ENCODE data around the gene PTGR2.
"Not testable (repeated sequence)": the region's sequence is repeated elsewhere in the genome, so short reads cannot be mapped to it uniquely, and the experiment has no call there.

PTGR2 gene

DNA sequence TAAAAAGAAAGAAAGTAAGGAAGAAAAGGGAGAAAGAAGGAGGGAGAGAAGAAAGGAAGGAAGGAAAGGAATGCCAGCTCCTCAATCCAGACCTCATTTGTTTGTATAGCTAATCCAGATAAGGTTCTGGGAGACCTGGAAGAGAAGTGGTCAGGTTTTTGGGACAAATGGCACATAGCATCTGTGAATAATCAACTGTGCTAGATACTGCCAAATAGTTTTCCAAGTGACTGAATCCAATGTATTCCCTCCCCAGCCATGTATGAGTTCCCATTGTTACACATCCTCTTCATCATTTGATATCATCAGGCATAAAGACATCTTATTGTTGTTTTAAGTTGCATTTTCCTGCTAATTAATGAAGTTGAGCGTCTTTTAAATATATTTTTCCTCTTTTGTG is 18.6 kb upstream of the PTGR2 start:
- DNase-seq (ENCODE audit: low read depth), result no peak

DNA sequence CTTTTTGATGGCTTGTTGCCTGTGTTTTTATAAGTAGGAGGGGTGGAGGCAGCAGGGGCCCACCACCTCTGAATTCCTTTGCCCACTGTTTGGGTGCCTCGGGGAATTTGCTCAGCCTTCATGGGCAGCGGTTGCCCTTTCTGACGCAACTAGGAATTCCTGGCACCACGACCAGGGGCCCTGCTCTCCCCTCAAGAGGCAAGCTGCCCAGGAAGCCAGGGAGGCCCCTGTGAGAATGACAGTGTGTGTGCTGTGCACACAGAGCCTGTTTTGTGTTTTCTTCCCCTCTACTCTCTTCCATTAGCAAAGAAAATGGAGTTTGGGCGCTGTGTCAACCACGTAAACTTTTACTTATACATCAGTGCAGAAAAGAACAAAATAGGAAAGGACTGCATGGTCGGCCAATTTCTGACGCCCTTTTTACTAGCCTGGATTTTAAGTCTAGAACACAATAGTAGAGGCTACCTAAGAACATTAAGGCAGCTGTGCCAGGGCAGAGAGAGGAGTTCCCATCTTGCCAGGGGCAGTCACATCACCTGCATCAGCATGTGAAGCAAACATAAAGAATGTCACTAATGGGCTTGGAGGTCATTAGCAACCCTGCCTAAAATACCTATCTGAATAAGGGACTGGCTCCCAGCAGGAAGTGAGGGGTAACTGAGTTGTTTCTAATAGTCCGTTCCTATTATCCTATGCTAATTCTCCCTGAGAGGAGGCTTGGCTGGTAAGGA is 17.9 kb upstream of the PTGR2 start:
- no peak for DNase-seq (ENCODE audit: low read depth)

DNA sequence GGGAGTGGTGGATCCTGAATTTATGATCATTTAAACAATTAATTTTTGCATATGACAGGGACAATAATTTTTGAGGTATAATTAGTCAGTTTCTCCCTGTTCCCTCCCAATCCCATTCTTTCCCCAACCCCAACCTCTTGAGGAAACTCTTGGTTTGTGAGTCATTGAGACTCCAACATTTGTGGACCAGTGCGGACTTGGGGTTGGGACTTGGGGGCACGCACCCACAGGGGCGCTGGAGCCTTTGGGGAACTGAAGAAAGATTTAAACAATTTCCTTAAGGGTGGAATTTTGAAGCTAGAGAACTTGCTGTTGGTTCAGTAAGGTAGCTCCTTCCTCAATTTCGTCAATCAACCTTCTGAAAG is 17.4 kb upstream of the PTGR2 start:
- no peak for DNase-seq (ENCODE audit: low read depth)

DNA sequence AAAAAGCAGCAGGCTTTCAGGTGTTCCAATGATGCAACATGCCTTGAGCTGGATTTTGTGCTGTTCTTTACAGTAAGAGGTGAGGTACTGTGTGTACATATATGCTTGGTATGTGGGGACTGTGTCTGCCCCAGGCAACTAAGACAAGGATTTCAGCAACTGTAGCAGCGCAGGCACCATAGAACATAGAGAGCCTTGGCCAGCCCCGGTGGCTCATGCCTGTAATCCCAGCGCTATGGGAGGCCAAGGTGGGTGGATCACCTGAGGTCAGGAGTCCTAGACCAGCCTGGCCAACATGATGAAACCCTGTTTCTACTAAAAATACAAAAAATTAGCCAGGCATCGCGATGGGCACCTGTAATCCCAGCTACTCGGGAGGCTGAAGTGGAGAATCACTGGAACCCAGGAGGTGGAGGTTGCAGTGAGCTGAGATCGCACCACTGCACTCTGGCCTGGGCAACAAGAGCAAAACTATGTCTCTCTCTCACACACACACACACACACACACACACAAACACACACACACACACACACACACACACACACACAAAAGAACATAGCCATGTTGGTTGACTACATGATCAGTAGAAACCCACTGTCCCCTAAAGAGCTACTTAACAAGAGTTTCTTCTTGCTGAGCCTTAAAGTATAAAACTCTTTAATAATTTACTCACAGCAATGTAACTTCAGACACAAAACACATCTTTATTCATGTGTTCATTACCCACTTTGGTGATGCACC is 13.2 kb upstream of the PTGR2 start:
- DNase-seq (ENCODE audit: low read depth), result not testable (repeated sequence)

DNA sequence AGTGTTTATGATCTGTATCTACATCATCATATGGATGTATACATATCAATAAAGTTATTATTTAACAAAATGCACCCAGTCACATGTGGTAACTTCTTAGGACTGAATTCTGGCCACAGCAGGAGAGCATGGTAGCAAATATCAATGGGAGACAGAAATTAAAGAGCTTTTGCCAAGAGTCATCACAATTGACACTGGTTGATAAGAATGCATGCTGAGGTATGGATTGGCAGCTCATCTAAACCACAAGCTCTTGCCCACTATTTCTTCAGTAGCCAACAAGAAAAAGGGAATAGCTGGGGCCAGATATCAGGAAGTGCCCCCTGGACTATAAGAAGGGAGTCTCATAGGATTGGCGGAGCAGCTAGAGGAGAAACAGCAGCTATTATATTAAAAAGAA is 9.4 kb upstream of the PTGR2 start:
- DNase-seq (ENCODE audit: low read depth), result no peak

DNA sequence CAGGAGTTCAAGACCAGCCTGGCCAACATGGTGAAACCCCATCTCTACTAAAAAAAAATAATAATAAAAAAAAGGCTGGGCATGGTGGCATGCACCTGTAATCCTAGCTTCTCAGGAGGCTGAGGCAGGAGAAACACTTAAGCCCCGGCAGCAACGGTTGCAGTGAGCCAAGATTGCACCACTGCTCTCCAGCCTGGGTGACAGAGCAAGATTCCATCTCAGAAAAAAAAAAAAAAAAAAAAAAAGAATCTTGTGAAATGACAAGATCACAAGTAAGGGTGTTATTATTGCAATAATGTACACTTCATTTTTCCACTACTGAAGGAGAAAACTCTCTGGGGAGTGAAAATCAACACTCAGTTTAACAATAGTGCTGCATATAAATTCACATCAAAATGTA is 8.8 kb upstream of the PTGR2 start:
- no peak for DNase-seq (ENCODE audit: low read depth)

DNA sequence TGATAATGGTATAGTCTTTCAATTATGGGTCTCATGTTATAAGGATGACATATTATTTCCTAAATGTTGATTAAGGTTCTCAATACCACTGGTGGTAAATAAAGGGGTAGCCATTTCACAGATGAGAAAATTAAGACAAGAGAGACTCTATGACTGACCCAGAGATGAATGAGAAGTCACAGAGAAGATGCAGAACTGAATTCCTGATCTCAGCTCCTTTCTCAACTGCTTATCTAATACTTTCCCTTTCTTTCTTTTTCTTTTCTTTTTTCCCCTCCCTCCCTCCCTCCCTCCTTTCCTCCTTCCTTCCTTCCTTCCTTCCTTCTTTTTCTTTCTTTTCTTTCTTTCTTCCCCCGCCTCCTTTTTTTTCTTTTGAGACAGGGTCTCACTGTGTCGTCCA is 8.3 kb upstream of the PTGR2 start:
- no peak for DNase-seq (ENCODE audit: low read depth)

DNA sequence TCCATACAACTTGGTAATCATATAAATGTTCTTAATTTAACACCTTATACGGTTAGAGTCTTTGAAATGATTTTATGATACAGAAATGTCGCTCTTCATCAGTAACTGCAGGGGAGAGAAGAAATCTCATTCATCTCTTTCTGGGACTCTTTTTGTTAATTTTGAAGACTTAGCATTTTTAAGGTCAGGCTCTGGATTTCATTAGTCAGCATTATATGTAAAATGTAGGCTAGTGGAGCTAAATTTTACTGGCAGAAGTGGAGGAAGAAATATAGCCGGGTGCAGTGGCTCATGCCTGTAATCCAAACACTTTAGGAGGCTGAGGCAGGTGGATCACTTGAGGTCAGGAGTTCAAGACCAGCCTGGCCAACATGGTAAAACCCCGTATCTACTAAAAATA is 4.7 kb upstream of the PTGR2 start:
- no peak for DNase-seq (ENCODE audit: low read depth)

DNA sequence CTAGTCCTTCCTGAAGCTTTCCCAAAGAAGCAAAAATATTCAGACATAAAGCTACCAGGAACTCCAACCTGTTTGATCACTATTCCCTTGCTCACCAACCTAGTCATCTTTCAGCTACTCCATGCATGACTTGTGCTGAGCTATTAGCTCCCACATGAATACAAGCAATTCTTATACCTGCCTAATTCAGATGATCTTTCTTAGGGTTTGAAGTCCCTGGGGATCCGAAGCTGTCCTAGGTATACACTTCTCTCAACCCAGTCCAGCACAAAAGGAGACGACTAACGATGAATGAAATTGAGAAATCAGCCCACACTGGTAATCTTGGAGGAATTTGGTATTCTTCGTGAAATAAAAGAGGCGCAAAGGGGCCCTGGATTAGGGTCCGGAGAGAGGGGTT is 631 bp upstream of the PTGR2 start:
- no peak for DNase-seq (ENCODE audit: low read depth)

DNA sequence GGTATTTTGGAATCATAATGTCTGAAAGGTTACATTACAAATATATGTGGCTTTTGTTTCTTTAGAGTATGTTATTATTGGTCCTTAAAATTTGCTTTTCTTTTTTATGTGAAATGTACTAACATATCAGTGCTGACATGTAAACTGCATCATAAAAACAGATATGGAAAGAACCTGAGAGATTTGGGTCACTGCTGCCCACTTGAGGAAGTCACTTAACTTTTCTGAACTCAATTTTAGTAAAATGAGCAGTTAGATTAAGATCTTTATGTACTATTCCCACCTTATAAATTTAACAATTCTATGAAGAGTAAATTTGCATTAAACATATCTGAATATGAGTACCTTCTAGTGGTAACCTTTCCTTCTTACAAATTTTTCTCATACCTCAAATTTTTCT is 7.5 kb downstream of the PTGR2 start:
- DNase-seq (ENCODE audit: low read depth), result no peak

DNA sequence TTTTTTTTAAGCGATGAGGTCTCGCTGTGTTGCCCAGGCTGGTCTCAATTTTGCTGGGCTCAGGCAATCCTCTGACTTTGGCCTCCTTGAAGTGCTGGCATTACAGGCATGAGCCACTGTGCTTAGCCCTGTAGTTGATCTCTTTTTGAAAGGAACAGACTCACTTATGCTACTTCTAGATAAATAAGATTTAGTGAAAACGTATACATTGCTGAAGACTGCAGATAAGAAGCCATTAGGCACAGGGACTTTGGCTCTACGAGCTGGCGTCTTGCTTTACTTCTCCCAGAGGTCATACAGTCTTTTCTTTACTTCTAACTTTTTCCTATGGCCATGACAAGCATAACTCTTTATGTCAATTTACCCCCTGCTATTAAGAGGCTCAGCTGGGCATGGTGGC is 9.4 kb downstream of the PTGR2 start:
- DNase-seq (ENCODE audit: low read depth), result no peak

DNA sequence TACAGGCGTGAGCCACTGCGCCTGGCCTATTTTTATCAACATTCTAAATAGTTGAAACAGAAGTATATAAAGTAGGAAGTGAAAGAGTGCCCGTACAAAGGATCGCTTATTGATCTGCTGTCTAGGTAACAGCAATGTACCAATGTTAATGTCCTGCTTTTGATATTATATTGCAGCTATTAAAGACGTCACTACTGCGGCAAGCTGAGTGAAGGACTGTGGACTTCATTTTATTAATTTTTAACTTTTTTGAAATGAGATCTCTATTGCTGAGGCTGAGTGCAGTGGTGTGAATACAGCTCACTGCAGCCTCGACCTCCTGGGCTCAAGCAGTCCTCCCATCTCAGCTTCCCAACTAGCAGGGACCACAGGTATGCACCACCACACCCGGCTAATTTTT is 10.8 kb downstream of the PTGR2 start:
- no peak for DNase-seq (ENCODE audit: low read depth)

DNA sequence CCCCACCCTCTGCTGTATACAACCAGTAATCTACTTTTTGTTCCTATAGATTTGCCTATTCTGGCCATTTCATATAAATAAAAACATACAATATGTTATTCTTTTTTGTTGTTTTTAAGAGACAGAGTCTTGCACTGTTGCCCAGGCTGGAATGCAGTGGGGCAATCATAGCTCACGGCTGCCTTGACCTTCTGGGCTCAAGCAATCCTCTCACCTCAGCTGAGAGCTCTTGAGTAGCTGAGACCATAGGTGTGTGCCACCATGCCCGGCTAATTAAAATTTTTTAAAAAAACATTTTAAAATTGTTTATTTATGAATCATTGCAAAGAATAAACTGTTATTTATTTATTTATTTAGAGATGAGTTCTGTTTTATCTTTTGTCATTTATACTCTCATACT is 11.6 kb downstream of the PTGR2 start:
- no peak for DNase-seq (ENCODE audit: low read depth)

DNA sequence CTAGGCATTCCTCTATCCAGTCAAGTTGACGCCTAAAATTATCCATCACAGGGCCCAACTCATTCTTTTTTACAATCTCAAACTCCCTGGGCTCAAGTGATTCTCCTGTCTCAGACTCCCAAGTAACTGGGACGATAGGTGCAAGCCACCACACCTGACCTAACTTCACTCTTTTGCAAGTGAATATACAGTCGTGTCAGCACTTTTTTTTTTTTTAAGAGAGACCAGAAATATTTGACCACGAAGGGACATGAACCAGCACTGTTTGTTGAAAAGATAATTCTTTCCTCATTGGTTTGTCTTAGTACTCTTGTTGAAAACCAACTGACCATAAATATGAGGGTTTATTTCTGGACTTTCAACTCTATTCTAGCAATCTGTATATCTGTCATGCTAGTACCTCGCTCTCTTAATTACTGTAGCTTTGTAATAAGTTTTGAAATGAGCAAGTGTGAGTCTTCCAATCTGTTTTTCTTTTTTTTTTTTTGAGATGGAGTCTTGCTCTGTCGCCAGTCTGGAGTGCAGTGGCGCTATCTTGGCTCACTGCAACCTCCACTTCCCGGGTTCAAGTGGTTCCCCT is 14.0 kb downstream of the PTGR2 start:
- DNase-seq (ENCODE audit: low read depth), result no peak

DNA sequence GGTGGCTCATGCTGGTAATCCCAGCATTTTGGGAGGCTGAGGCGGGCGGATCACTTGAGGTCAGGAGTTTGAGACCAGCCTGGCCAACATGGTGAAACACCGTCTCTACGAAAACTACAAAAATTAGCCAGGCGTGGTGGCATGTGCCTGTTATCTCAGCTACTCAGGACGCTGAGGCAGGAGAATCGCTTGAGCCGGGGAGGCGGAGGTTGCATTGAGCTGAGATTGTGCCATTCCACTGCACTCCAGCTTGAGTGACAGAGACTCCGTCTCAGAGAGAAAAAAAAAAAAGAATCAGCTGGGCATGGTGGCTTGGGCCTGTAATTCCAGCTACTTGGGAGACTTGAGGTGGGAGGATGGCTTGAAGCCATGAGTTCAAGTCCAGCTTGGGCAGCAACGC is 18.1 kb downstream of the PTGR2 start:
- DNase-seq (ENCODE audit: low read depth), result not testable (repeated sequence)

DNA sequence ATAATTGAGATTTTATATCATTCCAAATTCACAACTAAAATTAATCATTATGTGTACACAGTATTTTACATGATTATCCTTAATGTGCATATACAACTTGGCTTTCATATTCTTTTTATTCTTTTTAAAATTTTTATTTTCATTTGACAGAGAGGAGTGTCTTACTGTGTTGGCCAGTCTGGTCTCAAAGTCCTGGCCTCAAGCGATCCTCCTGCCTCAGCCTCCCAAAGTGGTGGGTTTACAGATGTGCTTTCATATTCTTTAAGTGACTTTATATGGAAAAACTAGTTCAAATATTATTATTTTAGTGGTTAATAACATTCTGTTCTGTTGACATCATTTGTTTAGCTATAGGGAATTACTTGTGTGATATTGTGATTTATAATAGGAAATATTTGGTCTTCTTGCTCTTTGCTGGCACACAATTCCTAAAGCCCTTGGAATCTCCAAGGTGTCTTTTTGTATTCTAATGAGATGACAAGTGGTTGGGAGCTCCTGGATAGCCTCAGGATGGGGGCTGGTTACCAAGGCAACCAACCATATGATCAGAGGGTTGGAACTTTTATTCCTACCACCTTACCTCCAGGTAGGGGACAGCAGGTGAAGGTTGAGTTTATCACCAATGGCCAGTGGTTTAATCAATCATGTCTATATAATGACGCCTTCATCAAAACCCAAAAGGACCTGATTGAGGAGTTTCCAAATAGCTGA is 19.0 kb downstream of the PTGR2 start:
- no peak for DNase-seq (ENCODE audit: low read depth)

DNA sequence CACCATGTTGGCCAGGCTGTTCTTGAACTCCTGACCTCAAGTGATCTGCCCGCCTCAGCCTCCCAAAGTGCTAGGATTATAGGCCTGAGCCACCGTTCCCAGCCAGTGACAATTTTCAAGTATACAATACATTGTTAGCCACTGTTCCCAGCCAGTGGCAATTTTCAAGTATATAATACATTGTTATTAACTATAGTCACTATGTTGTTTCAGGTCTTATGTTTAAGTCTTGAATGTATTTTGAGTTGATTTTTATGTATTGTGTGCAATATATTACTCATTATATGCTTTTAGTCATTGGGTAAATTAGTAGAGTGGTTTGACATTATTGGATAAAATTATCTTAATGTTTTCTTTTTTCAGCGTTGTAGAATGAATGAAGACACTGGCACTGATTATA is 22.0 kb downstream of the PTGR2 start:
- no peak for DNase-seq (ENCODE audit: low read depth)

DNA sequence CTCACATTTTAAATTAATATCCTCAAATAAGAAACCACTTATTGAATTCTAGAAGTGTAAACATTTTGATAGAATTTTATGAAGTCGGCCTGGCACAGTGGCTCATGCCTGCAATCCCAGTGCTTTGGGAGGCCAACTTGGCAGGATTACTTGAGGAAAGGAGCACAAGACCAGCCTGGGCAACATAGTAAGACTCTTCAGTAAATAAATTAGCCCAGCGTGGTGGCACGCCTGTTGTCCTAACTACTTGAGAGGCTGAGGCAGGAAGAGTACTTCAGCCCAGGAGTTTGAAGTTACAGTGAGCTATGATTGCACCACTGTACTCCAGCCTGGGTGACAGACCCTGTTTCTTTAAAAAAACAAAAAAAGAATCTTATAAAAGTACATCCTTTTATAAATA is 26.2 kb downstream of the PTGR2 start:
- DNase-seq (ENCODE audit: low read depth), result no peak

DNA sequence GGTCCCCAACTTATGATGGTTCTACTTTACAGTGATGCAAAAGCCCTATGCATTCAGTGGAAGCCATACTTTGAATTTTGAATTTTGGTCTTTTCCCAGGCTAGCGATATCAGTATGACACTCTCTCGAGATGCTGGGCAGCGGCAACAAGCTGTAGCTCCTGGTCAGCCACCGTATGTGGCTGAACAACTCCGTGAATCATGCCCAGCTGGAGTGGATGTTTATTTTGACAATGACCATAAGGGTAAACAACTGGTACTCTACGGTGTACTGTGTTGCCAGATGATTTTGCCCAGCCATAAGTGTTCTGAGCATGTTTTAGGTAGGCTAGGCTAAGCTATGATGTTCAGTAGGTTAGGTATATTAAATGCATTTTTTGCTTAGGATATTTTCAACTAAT is 26.8 kb downstream of the PTGR2 start:
- DNase-seq (ENCODE audit: low read depth), result no peak

DNA sequence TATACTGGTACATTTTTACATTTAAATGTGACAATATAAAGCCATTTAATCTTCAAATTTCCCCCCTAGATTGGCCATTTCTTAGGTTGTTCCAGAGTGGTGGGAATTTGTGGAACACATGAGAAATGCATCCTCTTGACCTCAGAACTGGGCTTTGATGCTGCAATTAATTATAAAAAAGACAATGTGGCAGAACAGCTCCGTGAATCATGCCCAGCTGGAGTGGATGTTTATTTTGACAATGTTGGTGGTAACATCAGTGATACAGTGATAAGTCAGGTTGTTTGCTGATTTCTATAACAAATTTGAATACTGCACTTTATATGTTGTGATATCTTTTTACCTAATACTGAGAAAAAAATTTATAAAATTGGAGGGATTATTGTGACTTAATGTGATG is 27.4 kb downstream of the PTGR2 start:
- DNase-seq (ENCODE audit: low read depth), result no peak

DNA sequence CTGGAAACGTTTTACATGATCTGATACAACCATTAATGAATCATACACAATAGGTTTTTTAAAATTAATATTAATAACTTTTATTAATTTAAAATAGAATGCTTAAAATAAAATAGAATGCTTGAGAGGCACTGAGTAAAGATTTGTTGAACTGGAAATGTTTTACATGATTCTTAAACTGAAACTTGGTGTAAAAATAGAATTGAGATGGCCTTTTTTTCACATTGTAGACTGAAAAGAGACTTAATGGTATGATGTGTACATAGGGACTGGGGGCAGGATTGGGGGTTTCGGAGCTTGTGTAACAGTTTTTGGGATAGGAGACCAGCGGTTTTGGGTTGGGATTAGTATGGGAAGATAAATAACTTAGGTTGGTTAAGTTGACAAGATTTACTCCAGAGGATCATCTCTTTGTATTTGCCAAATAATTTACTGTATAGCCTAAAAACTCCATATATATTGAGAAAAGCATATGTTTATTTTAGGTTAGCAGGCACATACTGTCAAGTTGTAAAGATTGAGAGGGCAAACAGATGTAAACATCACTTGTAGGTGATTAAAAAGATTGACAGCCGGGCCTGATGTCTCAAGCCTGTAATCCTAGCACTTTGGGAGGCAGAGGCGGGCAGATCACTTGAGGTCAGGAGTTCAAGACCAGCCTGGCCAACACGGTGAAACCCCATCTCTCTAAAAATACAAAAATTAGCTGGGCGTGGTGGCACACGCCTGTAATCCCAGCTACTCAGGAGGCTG is 33.0 kb downstream of the PTGR2 start:
- no peak for DNase-seq (ENCODE audit: low read depth)
